Left ventricle myocardium inferior (tissue), 1 donor: ENCODE measurements around the gene ZNF365. TPM values are rescaled to one million over a fixed set of nuclear protein-coding genes. Genes with fewer than 3 reads are reported as not detected.

Experiments
- DNase-seq: peaks from one replicate; pipeline ENCODE4 v3.0.0-alpha.2; 2020
- H3K27ac ChIP-seq: fragments of 200-600 bp; replicated peaks from 2 replicates; pipeline ENCODE4 v1.8.0; 2021
- H3K27me3 ChIP-seq: fragments of 200-600 bp; 2 replicates; pipeline ENCODE4 v1.8.0; 2021; ENCODE audit warnings: low read depth
- H3K36me3 ChIP-seq: fragments of 200-600 bp; 2 replicates; pipeline ENCODE4 v1.8.0; 2021
- H3K4me1 ChIP-seq: fragments of 200-600 bp; 2 replicates; pipeline ENCODE4 v1.8.0; 2021
- H3K4me3 ChIP-seq: fragments of 200-600 bp; 2 replicates; pipeline ENCODE4 v1.8.0; 2021; ENCODE audit warnings: mild to moderate bottlenecking, moderate library complexity
- H3K9me3 ChIP-seq: fragments of 200-600 bp; replicated peaks from 2 replicates; pipeline ENCODE4 v1.8.0; 2021
- intact Hi-C: fragments of 100-400 bp; cut with micrococcal nuclease; formaldehyde crosslinking; loops from one replicate; pipeline ENCODE4 v1.11.0; 2022
- total RNA-seq: library from RNA; stranded (reverse); fragmentation: NEBNext Ultra II Directional; extraction: Animal tissue kit (Norgen Biotek cat#: 25700); gene quantifications from one replicate; pipeline ENCODE4 v1.2.1, GENCODE V29; 2021
- TF ChIP-seq, protein P1 (sequence below): fragments of 200-600 bp; IDR thresholded peaks from 2 replicates; pipeline ENCODE4 v1.8.0; 2021; ENCODE audit warnings: antibody characterized with exemption, mild to moderate bottlenecking, borderline replicate concordance
- donor health status: DM: no; HTN: yes; CAD: no; lungs with severe emphysema.

ZNF365 gene
- total RNA-seq, 1 donor from 2014 or later: 0.60 TPM

DNA sequence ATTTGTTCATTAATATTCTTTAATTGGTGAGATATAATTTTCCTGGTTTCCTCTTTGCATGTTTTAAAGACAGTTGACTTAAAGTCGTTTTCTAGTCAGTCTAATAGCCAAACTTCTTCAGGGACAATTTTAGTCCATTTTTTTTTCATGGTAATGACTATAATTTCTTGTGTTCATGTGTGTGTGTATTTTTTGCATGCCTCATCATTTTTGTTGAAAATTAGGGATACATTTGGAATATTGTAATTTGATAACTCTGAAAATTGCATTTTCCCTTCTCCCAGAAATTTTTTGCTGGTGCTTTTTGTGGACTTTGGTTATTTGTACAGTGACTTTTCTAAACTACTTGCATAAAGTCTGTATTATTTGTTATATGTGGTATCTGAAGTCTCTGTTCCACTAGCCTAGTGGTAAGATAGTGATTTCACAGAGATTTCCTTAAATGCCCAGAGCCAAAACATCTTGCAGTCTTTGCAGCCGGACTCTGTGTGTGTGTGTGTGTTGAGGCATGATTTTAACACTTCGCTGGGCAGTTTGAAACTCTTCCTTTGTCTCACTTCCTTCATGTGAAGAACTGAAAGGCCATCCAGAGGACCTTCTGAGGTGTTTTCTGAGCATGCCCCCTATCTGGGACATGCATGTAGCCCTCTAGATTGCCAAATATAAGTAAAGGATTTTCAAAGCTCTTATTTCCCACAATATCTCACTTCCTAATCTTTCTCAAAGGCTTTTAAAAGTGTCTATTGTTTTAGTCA, 40.9 kb upstream of the ZNF365 start:
- intact Hi-C loops: no loop called here
- no peaks in the 10 kb centered on the region for H3K27me3 ChIP-seq
- H3K4me3 ChIP-seq: no peak overlapping the region
- H3K4me1 ChIP-seq: no peaks in the 10 kb centered on the region
- no peaks in the 10 kb centered on the region for H3K36me3 ChIP-seq
- TF ChIP-seq, protein P1, sequence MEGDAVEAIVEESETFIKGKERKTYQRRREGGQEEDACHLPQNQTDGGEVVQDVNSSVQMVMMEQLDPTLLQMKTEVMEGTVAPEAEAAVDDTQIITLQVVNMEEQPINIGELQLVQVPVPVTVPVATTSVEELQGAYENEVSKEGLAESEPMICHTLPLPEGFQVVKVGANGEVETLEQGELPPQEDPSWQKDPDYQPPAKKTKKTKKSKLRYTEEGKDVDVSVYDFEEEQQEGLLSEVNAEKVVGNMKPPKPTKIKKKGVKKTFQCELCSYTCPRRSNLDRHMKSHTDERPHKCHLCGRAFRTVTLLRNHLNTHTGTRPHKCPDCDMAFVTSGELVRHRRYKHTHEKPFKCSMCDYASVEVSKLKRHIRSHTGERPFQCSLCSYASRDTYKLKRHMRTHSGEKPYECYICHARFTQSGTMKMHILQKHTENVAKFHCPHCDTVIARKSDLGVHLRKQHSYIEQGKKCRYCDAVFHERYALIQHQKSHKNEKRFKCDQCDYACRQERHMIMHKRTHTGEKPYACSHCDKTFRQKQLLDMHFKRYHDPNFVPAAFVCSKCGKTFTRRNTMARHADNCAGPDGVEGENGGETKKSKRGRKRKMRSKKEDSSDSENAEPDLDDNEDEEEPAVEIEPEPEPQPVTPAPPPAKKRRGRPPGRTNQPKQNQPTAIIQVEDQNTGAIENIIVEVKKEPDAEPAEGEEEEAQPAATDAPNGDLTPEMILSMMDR: no peak
- no peak overlapping the region for H3K27ac ChIP-seq
- peaks cover 9% of the 10 kb centered on the region for H3K9me3 ChIP-seq
- DNase-seq: no peak

DNA sequence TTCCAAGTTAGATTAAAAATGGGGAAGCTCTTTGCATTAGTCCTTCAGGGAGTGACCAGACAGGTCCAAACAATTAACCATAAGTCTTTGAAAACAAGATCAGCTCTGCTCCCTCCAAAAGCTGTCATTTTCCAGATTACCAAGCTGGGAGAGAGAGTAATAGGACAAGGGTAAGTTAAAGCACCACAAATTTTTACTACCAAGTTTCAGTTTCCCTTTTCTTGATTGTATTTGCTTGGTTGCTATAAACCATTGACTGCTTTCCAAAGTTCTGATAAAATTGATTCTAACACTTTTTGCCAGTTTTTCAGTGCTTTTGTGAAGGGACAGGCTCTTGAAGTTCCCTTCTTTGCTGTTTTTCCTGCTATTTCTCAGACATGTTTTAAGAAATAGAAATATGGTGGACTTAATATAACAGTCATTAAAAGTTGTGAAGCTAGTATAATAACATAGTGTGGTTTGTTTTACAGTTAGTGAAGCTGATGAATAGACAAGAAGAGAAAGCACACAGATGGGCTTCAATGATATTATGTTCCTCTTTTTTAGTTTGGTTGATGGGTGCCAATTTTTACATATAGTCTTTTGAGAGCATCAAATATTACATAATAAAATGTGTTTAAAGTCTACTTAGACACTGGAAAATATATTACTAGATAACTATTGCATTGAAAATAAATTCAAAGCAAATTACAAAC, 40.0 kb upstream of the ZNF365 start:
- H3K9me3 ChIP-seq: peaks cover 14% of the 10 kb centered on the region
- H3K4me1 ChIP-seq: no peaks in the 10 kb centered on the region
- H3K36me3 ChIP-seq: no peaks in the 10 kb centered on the region
- H3K27me3 ChIP-seq: no peaks in the 10 kb centered on the region
- H3K4me3 ChIP-seq: no peak overlapping the region
- intact Hi-C loops: no loop called here
- H3K27ac ChIP-seq: no peak overlapping the region
- no peak for DNase-seq
- TF ChIP-seq, protein P1: no peak

DNA sequence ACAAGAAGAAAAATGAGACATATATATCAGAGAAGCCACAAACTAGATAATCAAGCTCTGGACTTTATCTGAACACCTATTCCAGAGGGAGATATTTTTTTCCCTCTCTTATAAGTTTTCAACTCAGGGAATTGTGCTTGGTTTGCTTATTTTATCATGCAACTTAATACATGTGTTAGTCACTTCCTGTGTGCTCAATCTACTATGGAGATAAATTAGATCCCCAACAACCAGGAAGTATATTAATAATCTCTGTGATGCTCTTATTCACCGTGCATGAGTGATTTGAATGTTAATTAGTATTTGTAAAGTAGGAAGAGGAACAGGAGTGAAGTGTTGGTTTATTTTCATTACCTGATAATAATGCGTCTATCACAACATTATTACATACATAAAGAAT, 38.8 kb upstream of the ZNF365 start:
- Histone ChIP-seq H3K4me1 (no peaks in the 10 kb centered on the region), H3K4me3 (no peak overlapping the region), H3K27ac (no peak overlapping the region), H3K36me3 (no peaks in the 10 kb centered on the region), H3K9me3 (peaks cover 21% of the 10 kb centered on the region), H3K27me3 (no peaks in the 10 kb centered on the region)
- DNase-seq: no peak
- TF ChIP-seq, protein P1: no peak
- intact Hi-C loops: no loop called here

DNA sequence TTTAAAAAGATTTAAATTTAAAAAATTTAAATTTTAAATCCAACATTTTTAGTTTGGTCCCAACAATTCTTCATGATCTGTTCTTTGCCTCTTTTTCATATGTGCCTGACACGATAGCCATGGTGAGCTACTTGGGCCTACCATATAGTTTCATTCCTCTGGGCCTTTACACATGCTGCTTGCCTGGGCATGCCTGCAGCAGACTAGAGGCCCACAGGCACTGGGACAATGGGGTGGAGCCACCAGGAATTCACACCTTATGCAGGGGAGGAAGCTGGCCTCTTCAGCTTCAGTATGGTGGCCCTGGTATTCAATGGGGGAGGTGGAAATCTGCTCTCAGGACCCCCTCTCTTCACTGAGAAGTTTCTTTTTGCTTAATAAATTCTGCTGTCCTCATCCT, 37.8 kb upstream of the ZNF365 start:
- H3K4me1 ChIP-seq: no peaks in the 10 kb centered on the region
- no peak overlapping the region for H3K4me3 ChIP-seq
- peaks cover 31% of the 10 kb centered on the region for H3K9me3 ChIP-seq
- no peak overlapping the region for H3K27ac ChIP-seq
- DNase-seq: no peak
- no peaks in the 10 kb centered on the region for H3K36me3 ChIP-seq
- no peaks in the 10 kb centered on the region for H3K27me3 ChIP-seq
- TF ChIP-seq, protein P1: no peak
- intact Hi-C loops: no loop called here

DNA sequence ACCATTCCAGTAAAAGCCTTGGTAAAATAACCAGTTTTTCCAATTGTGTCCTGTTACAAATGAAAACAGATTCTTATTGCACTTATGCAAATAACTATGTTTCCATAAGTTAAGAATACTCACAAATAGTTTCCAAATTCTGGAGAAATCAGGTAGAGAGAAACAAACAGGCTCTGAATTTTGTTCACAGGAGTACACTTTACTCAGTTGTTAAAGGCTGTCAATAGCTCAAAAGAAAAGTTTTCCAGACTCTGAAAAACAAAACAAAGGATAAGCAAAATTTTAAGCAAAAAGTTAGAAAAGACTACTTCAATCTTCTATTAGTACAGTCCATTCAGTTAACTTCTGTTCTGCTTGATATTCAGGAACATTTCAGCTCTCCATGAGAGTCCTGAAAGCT, 32.8 kb upstream of the ZNF365 start:
- Histone ChIP-seq H3K27ac (no peak overlapping the region), H3K27me3 (peaks cover 3% of the 10 kb centered on the region), H3K4me3 (no peak overlapping the region), H3K9me3 (peaks cover 70% of the 10 kb centered on the region), H3K36me3 (no peaks in the 10 kb centered on the region), H3K4me1 (no peaks in the 10 kb centered on the region)
- DNase-seq: no peak
- TF ChIP-seq, protein P1: no peak
- intact Hi-C loops: no loop called here
